HG02884 (cell line): Measurements from ENCODE around the gene CYSRT1.

ENCODE experiments used
- ATAC-seq: cut with Tn5 transposase; IDR thresholded peaks from one replicate; pipeline ENCODE4 v1.9.1; 2021; ENCODE audit warnings: mild to moderate bottlenecking, moderate library complexity; ENCODE audit not compliant: unreplicated experiment

Gene CYSRT1, protein sequence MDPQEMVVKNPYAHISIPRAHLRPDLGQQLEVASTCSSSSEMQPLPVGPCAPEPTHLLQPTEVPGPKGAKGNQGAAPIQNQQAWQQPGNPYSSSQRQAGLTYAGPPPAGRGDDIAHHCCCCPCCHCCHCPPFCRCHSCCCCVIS

GRCh38 chr9:137224830-137225694 is at the start of gene CYSRT1:
CYSRT1 (plus strand) TSS chr9:137225174; CDS start chr9:137225622, 448 bp downstream.
- ATAC-seq: no peak

DNA sequence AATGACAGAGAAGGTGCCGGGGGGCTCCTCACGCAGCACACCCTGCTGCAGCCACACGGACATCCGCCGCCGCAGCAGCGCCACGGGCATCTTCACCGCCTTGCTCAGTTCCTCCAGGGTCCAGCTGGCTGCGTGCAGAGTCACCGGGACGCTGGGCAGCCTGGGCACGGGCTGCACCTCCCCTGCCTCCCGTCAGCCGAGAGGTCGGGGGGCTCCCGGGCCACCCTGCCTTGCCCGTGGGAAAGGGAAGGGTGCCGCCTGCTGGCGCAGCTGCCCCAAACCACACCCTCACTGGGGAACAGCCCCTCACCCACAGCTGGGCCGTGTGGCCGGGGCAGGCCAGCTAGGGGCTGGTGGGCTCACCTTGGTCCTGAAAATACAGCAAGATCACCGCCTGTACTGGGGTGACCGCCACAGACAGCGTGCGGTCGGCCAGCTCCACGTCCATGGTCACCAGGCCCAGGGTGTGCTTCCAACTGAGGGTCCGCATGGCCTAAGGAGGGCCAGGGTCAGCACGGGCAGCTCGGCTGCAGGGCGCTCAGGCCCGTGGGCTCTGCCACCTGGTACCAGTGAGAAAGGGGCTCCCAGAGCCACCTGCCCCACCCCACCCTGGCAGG is 49.5 kb upstream of the CYSRT1 start:
- ATAC-seq: no peak

- no peak for ATAC-seq
Observed at GRCh38 chr9:137176302-137177182, 48.4 kb upstream of the CYSRT1 start.

GRCh38 chr9:137178201-137178938 is 46.6 kb upstream of the CYSRT1 start:
- no peak for ATAC-seq

- no peak for ATAC-seq
Observed at GRCh38 chr9:137178939-137179630, 45.9 kb upstream of the CYSRT1 start.

DNA sequence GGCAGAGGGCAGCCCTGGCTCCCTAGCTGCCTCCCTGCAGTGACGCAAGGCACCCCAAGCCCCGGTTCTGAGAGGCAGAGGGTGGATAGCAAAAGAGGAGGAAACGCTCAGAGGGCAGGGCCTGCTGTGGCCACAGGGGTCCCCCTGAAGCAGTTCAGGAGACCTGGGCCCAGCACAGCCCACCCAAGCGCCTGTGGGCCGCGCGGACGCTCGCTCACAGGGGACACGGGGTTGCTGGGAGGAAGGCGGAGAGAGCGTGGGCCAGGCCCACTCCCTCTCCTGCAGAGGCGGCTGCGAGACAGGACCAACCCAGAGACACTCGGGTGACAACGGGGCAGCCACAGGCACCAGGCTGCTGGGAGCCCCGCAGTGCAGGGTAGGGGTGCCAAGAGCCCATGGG is 45.2 kb upstream of the CYSRT1 start:
- no peak for ATAC-seq

- ATAC-seq: no peak
Observed at GRCh38 chr9:137180491-137180890, 44.5 kb upstream of the CYSRT1 start.

GRCh38 chr9:137181680-137182079 is 43.3 kb upstream of the CYSRT1 start:
- ATAC-seq: no peak

GRCh38 chr9:137182836-137183235 is 42.1 kb upstream of the CYSRT1 start:
- no peak for ATAC-seq

DNA sequence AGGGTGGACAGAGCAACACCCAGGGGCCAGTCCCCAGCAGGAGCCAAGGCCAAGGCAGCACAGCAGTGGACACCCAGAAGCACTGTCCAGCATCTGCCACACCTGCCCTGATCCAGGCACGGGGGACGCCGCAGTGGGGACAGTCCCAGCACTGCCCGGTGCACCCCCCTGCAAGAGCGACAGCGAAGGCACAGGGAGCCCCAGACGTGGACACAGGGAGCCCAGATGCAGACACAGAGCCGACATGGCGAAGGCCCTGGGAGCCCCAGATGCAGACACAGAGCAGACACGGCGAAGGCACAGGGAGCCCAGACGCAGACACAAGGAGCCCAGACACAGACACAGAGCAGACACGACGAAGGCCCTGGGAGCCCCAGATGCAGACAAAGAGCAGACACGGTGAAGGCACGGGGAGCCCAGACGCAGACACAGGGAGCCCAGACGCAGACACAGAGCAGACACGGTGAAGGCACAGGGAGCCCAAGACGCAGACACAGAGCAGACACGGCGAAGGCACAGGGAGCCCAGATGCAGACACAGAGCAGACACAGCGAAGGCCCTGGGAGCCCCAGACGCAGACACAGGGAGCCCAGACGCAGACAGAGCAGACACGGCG is 40.9 kb upstream of the CYSRT1 start:
- no peak for ATAC-seq

GRCh38 chr9:137184881-137185660 is 39.9 kb upstream of the CYSRT1 start:
- ATAC-seq: no peak

DNA sequence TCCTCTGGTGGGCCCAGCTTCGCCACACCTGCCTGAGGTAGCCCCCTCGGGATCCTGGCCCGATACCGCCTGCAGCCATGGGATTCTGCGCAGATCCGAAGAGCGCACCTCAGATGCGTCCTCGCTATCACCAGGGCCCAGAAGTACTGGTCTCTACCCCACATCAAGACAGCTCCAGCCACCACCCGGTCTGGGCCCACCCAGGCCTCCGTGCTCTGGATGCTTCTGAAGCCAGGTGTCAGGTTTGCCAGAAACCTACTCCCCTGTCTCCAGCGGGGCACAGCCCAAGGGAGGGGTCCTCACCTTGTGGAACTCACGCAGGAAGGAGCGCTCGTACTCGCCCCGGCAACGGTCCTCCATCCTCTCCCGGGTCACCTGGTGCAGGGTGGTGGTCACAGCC is 39.1 kb upstream of the CYSRT1 start:
- no peak for ATAC-seq

GRCh38 chr9:137186385-137186784 is 38.6 kb upstream of the CYSRT1 start:
- no peak for ATAC-seq

DNA sequence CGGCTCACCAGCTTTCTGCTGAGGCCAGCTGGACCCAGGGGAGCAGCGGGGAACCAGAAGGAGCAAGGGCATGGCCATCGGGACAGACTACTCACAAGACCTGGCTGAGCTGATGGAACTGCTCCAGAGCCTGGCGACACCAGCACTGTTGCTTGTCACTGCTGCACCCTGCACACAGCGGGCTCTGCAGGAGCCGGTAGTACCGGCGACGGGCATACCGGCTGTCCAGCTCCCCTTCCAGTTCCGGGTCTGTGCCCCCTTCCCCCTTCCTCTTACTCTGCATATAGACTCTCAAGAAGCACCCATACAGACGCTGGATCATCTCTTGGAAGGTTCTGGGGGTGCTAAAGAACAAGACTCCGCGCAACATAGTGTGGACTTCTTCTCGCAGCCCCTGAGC is 37.6 kb upstream of the CYSRT1 start:
- no peak for ATAC-seq

GRCh38 chr9:137188086-137188489 is 36.9 kb upstream of the CYSRT1 start:
- no peak for ATAC-seq

DNA sequence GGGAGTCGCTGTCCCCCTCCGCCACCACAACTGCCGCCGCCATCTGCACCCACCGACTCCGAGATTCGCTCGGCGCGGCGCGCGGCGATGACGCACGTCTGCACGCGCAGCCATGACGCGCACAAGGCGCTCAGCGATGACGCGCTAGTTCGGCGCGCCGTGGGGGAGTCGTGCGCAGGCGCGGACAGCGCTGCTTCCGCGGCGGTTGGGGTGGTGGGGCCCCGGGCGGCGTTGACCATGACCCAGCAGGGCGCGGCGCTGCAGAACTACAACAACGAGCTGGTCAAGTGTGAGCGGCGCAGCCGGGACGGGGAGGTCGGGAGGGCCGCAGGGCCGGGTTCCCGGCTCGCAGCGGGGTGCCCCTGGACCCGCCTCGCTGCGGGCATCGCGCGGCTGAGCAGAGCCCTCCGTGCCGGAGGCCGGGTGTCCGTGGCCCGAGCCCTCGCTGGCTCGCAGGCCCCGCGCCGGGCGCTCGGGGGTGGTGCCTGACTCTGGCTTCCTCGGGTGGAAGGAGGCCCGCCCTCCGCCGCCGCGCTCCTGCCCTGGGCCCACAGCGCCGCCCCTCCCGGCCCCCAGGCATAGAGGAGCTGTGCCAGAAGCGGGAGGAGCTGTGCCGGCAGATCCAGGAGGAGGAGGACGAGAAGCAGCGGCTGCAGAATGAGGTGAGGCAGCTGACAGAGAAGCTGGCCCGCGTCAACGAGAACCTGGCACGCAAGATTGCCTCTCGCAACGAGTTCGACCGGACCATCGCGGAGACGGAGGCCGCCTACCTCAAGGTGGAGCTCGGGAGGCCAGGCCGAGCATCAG is 36.3 kb upstream of the CYSRT1 start, which contains the start of the genes ANAPC2 and SSNA1:
ANAPC2 (minus strand) TSS at position 71 of the 807 bp plus-strand sequence; CDS start at position 43, 28 bp downstream.
SSNA1 (plus strand) TSS at position 187 of the 807 bp plus-strand sequence; CDS start at position 238, 51 bp downstream.
- ATAC-seq: peak; percentile 74
